Subcutaneous adipose tissue (tissue), 4 donors: Measurements from ENCODE around the gene C1orf159. TPM values are rescaled to one million over a fixed set of nuclear protein-coding genes. Genes with fewer than 3 reads are reported as not detected.

Experiments
- total RNA-seq, 4 donors: library from RNA; depleted of rRNA; stranded (reverse); fragments of >200 nt; gene quantifications; one replicate each; pipeline ENCODE4 v1.1.0, GENCODE V29; 2016
- TF ChIP-seq, protein P1 (sequence below): fragments of 450-650 bp; IDR thresholded peaks from one replicate; pipeline ENCODE4 v1.5.1; 2016; ENCODE audit warnings: low read depth, mild to moderate bottlenecking, control low read depth, antibody characterized with exemption, moderate library complexity

Gene C1orf159
- total RNA-seq, 4 donors from 2014 or later, result 3.7 to 14.7 (median 7.2) TPM

- TF ChIP-seq, protein P1, sequence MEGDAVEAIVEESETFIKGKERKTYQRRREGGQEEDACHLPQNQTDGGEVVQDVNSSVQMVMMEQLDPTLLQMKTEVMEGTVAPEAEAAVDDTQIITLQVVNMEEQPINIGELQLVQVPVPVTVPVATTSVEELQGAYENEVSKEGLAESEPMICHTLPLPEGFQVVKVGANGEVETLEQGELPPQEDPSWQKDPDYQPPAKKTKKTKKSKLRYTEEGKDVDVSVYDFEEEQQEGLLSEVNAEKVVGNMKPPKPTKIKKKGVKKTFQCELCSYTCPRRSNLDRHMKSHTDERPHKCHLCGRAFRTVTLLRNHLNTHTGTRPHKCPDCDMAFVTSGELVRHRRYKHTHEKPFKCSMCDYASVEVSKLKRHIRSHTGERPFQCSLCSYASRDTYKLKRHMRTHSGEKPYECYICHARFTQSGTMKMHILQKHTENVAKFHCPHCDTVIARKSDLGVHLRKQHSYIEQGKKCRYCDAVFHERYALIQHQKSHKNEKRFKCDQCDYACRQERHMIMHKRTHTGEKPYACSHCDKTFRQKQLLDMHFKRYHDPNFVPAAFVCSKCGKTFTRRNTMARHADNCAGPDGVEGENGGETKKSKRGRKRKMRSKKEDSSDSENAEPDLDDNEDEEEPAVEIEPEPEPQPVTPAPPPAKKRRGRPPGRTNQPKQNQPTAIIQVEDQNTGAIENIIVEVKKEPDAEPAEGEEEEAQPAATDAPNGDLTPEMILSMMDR, result no peak
Measured at GRCh38 chr1:1111516-1112236, 4.2 kb downstream of the C1orf159 start.

GRCh38 chr1:1110561-1110971 lies 5.3 kb downstream of the C1orf159 start:
- TF ChIP-seq, protein P1, result no peak

- TF ChIP-seq, protein P1, result no peak
Measured at GRCh38 chr1:1109743-1110142, 6.1 kb downstream of the C1orf159 start.

DNA sequence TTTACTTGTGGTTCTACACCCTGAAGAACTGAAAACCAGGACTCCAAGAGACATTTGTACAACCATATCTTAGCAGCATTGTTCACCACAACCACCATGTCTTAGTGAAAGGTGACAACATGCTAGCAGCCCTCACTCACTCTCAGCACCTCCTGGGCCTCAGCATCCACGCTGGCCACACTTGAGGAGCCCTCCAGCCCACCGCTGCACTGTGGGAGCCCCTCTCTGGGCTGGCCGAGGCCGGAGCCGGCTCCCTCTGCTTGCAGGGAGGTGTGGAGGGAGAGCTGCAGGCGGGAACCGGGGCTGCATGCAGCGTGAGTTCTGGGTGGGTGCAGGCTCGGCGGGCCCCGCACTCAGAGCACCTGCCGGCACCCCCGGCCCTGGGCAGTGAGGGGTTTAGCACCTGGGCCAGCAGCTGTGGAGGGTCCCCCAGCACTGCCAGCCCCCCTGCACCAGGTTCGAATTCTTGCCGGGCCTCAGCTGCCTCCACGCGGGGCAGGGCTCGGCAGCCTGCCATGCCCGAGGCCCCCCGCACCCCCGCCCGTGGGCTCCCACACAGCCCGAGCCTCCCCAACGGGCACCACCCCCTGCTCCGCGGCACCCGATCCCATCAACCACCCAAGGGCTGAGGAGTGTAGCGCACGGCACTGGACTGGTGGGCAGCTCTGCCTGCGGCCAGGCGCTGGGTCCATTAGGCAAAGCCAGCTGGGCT lies 9.2 kb downstream of the C1orf159 start:
- TF ChIP-seq, protein P1, result no peak

DNA sequence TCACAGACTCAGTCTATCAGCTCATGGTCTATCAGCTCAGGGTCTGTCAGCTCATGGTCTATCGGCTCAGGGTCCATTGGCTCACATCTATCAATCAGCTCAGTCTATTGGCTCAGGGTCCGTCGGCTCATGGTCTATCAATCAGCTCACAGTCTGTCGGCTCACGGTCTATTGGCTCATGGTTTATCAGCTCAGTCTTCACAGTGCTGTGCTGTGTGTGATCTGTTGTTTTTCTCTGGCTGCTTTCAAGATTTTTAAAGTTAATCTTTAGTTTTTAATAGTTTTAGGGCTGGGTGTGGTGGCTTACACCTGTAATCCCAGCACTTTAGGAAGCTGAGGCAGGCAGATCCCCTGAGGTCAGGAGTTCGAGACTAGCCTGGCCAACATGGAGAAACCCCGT lies 14.4 kb downstream of the C1orf159 start:
- TF ChIP-seq, protein P1, result no peak

DNA sequence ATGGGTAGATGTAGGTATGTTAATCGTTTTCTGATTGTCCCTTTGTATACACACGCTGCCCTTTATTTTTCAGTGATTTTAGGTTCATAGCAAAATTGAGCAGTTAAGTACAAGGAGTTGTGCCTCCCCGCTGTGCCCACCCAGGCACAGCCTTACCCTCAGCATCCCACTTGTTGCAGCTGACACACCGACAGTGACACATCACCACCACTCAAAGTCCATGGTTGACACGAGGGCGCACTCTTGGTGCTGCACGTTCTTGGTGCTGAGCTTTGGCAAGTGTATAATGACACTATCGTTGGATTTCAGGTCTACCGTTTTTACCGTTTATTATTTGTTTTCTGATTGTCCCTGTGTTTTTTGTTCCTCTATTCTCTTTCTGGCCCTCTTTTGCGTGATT lies 15.6 kb downstream of the C1orf159 start:
- TF ChIP-seq, protein P1, result no peak

DNA sequence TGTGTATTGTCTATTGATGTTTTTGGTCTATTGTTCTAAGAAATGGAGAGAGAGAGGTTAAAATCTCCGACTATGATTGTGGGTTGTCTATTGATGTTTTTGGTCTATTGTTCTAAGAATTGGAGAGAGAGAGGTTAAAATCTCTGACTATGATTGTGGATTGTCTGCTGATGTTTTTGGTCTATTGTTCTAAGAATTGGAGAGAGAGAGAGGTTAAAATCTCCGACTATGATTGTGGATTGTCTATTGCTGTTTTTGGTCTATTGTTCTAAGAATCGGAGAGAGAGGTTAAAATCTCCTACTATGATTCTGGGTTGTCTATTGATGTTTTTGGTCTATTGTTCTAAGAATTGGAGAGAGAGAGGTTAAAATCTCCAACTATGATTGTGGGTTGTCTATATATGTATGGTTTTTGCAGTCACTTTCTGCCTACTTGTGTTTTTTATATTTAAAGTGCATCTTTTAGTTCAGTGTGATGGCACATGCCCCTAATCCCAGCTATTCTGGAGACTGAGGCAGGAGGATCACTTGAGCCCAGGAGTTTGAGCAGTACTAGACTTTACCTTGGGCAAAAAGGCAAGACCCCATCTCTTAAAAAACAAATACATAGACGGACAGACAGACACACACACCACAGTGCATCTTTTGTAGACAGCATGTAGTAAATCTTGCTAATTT lies 16.2 kb downstream of the C1orf159 start:
- TF ChIP-seq, protein P1, result no peak
